ENCODE results near the gene LZTR1.
"Not testable (repeated sequence)": the region's sequence is repeated elsewhere in the genome, so short reads cannot be mapped to it uniquely, and the experiment has no call there.

LZTR1 gene

DNA sequence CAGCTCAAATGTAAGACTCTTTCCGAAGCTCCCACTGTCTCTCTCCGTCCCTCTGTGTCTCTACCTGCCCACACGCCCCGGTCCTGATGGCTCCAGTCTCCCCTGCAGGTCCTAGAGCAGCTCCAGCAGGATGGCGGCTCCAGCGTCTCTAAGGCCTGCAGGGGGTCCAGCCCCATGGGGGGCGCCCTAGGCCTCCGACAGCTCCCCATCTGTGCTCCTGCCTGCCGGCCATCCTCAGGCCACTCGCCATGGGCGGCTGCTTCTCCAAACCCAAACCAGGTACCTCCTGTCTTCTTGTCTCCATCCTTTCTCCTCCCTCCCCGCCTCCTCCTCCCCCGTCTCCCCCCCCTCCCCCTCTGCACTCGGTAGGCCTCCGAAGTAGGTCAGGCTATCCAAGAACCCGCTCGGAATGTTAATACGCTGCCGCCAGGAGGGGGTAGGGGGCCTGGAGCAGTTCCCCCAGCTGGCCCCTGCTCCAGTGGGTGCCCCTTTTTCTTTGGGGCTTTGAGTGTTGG lies 14.3 kb upstream of the LZTR1 start:
- Histone ChIP-seq H3K9me3 (ENCODE audit: low read depth, low read length) (no peaks in the 10 kb centered on the region), H3K9ac (ENCODE audit: insufficient read length) (no peak overlapping the region), H3K36me3 (ENCODE audit: insufficient read depth, low read length) (no peaks in the 10 kb centered on the region), H3K4me3 (no peak overlapping the region), H3K27ac (no peak overlapping the region)
- TF ChIP-seq FOXP2 (optimal IDR thresholded peaks at IDR 0.05; ENCODE audit: control extremely low read depth, extremely low read length, insufficient read depth) (no peak), POLR2AphosphoS5 (IDR thresholded peaks at IDR 0.05; ENCODE audit: borderline replicate concordance, low read depth, low read length) (no peak), EZH2 (IDR thresholded peaks at IDR 0.05) (no peak)
- DNase-seq (ENCODE audit: low read depth, low spot score) = no peak

DNA sequence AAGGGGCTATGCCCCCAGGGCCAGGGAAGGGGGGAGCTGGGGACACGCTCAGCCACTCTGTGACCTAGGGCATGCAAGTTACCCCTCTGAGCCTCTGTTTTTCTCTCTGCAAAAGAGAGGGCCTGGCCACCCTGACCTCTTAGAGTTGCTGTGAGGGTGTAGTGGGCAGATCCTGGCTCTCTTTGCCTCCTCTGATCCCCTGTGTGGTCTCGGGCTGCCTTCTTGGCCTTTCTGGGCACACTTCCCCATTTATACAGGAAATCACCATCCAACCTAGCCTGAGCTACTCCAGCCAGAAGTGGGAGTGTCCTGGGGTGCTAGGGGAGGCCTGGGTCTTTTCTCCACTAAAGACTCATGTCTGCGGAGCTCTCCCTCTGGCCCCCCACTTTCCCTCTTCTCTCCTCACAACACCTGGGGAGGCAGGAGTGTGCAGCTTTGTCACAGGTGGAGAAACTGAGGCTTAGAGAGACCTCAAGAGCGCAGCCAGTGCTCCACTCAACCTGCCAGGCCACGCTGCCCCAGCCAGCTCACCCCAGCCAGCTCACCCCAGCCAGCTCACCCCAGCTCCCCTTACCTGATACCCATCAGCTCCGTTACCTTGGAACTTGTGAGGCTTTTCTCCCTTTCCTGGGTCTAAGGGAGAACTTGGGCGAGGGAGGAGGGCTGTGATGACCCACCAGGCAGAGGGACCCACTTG lies 13.7 kb upstream of the LZTR1 start:
- Histone ChIP-seq H3K36me3 (ENCODE audit: insufficient read depth, low read length) (no peaks in the 10 kb centered on the region), H3K9me3 (ENCODE audit: low read depth, low read length) (no peaks in the 10 kb centered on the region), H3K4me3 (no peak overlapping the region), H3K9ac (ENCODE audit: insufficient read length) (no peak overlapping the region), H3K27ac (no peak overlapping the region)
- TF ChIP-seq POLR2AphosphoS5 (IDR thresholded peaks at IDR 0.05; ENCODE audit: borderline replicate concordance, low read depth, low read length) (no peak), FOXP2 (optimal IDR thresholded peaks at IDR 0.05; ENCODE audit: control extremely low read depth, extremely low read length, insufficient read depth) (no peak), EZH2 (IDR thresholded peaks at IDR 0.05) (no peak)
- no peak for DNase-seq (ENCODE audit: low read depth, low spot score)

DNA sequence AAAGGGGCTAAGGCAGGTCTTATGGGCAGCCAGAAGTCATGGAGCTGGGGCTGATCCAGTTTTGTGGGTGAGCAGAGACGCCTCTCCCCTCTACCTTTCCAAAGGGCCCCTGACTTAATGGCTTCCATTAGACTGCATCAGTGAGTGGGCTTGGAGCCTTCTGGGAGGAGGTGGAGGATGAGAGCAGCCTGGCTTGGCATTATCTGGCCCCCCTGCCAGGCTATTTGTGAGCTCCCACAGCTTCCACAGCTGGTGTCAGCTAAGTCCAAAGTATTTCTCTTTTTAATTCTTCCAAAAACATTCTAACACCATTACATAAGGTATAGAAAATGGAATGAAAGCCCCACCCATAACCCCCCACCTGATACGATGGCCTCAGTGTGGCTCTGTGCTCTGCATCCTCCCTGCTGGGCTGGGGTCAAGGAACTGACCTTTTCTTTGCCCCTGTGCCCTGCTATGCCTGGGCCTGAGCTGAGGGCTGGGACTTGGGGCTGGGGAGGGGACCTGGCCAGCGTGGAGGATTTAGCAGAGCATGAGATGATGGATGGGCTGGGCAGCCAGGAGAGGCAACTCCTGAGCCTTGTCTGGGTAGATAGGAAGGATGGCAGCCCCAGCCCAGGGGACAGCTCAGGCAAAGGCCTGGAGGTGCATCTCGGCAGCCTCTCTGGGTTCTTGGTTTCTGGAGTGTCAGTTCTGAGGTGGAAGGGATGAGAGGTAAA lies 11.0 kb upstream of the LZTR1 start:
- Histone ChIP-seq H3K27ac (no peak overlapping the region), H3K36me3 (ENCODE audit: insufficient read depth, low read length) (no peaks in the 10 kb centered on the region), H3K4me3 (no peak overlapping the region), H3K9me3 (ENCODE audit: low read depth, low read length) (no peaks in the 10 kb centered on the region), H3K9ac (ENCODE audit: insufficient read length) (no peak overlapping the region)
- DNase-seq (ENCODE audit: low read depth, low spot score) = no peak
- TF ChIP-seq FOXP2 (optimal IDR thresholded peaks at IDR 0.05; ENCODE audit: control extremely low read depth, extremely low read length, insufficient read depth) = no peak
- no peak for TF ChIP-seq POLR2AphosphoS5 (IDR thresholded peaks at IDR 0.05; ENCODE audit: borderline replicate concordance, low read depth, low read length)
- TF ChIP-seq EZH2 (IDR thresholded peaks at IDR 0.05) = no peak

DNA sequence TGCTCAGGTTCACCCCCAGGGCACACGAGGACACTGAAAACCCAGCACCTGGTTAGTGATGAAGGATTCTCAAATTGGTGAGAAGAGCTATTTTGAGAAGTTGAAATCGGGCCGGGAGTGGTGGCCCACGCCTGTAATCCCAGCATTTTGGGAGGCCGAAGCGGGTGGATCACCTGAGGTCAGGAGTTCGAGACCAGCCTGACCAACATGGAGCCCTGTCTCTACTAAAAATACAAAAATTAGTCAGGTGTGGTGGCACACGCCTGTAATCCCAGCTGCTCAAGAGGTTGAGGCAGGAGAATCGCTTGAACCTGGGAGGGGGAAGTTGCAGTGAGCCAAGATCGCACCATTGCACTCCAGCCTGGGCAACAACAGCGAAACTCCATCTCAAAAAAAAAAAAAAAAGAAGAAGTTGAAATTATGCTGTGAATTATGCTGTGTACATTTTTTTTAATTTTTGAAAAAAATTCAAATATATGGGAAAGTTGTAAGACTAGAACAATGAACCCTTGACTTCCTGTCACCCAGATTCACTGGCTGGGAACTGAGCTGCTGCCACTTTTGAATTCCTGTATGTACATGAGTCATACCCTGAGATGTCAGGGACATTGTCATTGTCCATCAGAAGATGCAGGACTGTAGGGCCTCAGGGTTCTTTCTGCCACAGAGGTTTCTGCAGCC lies 9.9 kb upstream of the LZTR1 start:
- not testable (repeated sequence) for H3K9me3 ChIP-seq (ENCODE audit: low read depth, low read length); H3K4me3 ChIP-seq; DNase-seq (ENCODE audit: low read depth, low spot score); H3K27ac ChIP-seq; H3K9ac ChIP-seq (ENCODE audit: insufficient read length); H3K36me3 ChIP-seq (ENCODE audit: insufficient read depth, low read length)

DNA sequence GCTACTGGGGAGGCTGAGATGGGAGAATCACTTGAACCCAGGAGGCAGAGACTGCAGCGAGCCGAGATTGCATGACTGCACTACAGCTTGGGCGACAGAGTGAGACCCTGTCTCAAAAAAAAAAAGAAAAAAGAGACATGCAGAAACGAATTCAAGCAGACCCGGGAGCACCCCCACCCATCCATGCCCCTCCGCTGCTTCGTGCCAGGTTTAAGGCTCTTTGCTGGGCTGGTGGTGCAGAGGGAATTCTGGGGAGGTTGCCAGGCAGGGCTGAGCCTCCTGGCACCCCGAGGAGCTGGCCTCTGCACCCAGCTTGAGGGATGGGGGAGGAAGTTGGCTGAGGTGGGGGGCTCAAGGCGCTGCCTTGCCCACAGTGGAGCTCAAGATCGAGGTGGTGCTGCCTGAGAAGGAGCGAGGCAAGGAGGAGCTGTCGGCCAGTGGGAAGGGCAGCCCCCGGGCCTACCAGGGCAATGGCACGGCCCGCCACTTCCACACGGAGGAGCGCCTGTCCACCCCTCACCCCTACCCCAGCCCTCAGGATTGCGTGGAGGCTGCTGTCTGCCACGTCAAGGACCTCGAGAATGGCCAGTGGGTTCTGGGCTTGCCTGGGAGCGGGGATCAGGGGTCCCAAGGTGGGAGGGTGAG lies 9.0 kb upstream of the LZTR1 start:
- Histone ChIP-seq H3K27ac (no peak overlapping the region), H3K4me3 (no peak overlapping the region), H3K9me3 (ENCODE audit: low read depth, low read length) (no peaks in the 10 kb centered on the region), H3K36me3 (ENCODE audit: insufficient read depth, low read length) (no peaks in the 10 kb centered on the region), H3K9ac (ENCODE audit: insufficient read length) (no peak overlapping the region)
- TF ChIP-seq EZH2 (IDR thresholded peaks at IDR 0.05) = no peak
- TF ChIP-seq FOXP2 (optimal IDR thresholded peaks at IDR 0.05; ENCODE audit: control extremely low read depth, extremely low read length, insufficient read depth) = no peak
- no peak for TF ChIP-seq POLR2AphosphoS5 (IDR thresholded peaks at IDR 0.05; ENCODE audit: borderline replicate concordance, low read depth, low read length)
- no peak for DNase-seq (ENCODE audit: low read depth, low spot score)

DNA sequence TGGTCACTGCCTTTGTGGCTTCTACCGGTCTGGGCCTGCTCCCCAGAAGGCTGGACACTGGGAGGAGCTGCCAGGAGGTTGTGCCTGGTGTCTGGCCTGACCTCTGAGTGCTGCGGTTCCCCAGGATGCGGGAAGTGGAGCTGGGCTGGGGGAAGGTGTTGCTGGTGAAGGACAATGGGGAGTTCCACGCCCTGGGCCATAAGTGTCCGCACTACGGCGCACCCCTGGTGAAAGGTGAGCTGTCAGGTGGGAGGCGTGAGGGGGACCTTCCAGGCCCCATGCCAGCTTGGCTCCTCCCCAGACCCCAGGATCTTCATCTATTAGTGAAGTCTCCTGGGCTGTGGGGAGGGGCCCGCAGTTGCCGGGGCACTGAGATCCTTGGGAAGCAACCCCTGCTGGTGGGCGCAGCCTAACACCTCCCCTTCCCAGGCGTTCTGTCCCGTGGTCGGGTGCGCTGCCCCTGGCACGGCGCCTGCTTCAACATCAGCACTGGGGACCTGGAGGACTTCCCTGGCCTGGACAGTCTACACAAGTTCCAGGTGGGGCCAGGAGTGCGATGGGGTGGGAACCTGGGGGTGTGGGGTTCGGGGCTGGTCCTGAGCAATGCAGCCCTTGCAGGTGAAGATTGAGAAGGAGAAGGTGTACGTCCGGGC lies 8.3 kb upstream of the LZTR1 start:
- no peaks in the 10 kb centered on the region for H3K36me3 ChIP-seq (ENCODE audit: insufficient read depth, low read length)
- no peak overlapping the region for H3K9ac ChIP-seq (ENCODE audit: insufficient read length)
- DNase-seq (ENCODE audit: low read depth, low spot score) = no peak
- no peak for TF ChIP-seq FOXP2 (optimal IDR thresholded peaks at IDR 0.05; ENCODE audit: control extremely low read depth, extremely low read length, insufficient read depth)
- H3K4me3 ChIP-seq = no peak overlapping the region
- peaks cover 4% of the 10 kb centered on the region; the same call in 1 of the 2 replicates for H3K9me3 ChIP-seq (ENCODE audit: low read depth, low read length)
- H3K27ac ChIP-seq = no peak overlapping the region

DNA sequence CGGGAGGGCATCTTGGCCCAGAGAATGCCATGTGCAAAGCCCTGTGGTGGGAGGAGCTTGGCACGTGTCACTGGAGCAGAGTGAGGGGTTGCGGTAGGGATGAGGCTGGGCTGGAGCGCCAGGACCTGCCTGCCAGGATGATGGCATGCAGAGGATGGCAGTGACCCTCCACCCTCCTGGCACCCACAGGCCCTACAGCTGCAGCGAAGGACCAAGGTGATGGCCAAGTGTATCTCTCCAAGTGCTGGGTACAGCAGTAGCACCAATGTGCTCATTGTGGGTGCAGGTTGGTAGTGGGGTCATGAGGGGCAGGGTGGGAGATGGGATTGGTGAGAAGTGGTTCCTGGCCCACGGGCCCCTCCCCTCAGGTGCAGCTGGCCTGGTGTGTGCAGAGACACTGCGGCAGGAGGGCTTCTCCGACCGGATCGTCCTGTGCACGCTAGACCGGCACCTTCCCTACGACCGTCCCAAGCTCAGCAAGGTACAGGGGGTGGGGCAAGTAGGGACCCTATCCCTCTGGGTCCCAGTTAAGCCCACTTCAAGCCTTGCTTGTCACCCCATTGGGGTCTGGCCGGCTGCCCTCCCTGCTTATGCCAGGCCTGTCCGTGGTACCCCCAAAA lies 7.7 kb upstream of the LZTR1 start:
- H3K4me3 ChIP-seq = no peak overlapping the region
- TF ChIP-seq POLR2AphosphoS5 (IDR thresholded peaks at IDR 0.05; ENCODE audit: borderline replicate concordance, low read depth, low read length) = no peak
- no peak for TF ChIP-seq EZH2 (IDR thresholded peaks at IDR 0.05)
- no peak for TF ChIP-seq FOXP2 (optimal IDR thresholded peaks at IDR 0.05; ENCODE audit: control extremely low read depth, extremely low read length, insufficient read depth)
- no peak overlapping the region for H3K9ac ChIP-seq (ENCODE audit: insufficient read length)
- peaks cover 7% of the 10 kb centered on the region; the same call in 1 of the 2 replicates for H3K9me3 ChIP-seq (ENCODE audit: low read depth, low read length)
- DNase-seq (ENCODE audit: low read depth, low spot score) = no peak
- no peaks in the 10 kb centered on the region for H3K36me3 ChIP-seq (ENCODE audit: insufficient read depth, low read length)
- no peak overlapping the region for H3K27ac ChIP-seq
